ENCODE measurements around the gene CNIH1. TPM values are rescaled to one million over a fixed set of nuclear protein-coding genes. Genes with fewer than 3 reads are reported as not detected.

The CNIH1 gene
- total and polyA plus RNA-seq, 4 donors: 44.1 to 145 (median 85.7) TPM

- Histone ChIP-seq H3K9me3 (ENCODE audit: control insufficient read depth in 4 of 4, insufficient read depth in 3 of 4, low read length in 3 of 4) (no peaks in the 10 kb centered on the region), H3K27ac (ENCODE audit: low read depth in 1 of 2, low read length in 1 of 2) (no peak overlapping the region), H3K27me3 (ENCODE audit: control insufficient read depth in 3 of 3, insufficient read depth in 3 of 3, low read length in 2 of 3) (no peaks in the 10 kb centered on the region), H3K4me1 (ENCODE audit: control insufficient read depth in 5 of 5, insufficient read depth in 5 of 5, low read length in 5 of 5) (peaks cover 0 to 17% (median 3%) of the 10 kb centered on the region in 5 donors), H3K9ac (ENCODE audit: insufficient read depth in 1 of 2, low read length in 2 of 2) (no peak overlapping the region), H3K4me3 (no peak overlapping the region), H3K36me3 (ENCODE audit: control insufficient read depth in 4 of 4, insufficient read depth in 4 of 4, low read length in 4 of 4) (peaks cover 0 to 11% (median 8%) of the 10 kb centered on the region in 4 donors)
- no peak for ATAC-seq (ENCODE audit: insufficient read depth, low FRiP score)
- WGBS, 2 donors: 74 to 81% methylated on average over 8 of the region's 8 CpGs
- no peak for DNase-seq
- TF ChIP-seq CTCF (IDR thresholded peaks at IDR 0.05; ENCODE audit: control extremely low read depth, extremely low read depth): no peak
Measured at GRCh38 chr14:54483073-54483745, 42.0 kb upstream of the CNIH1 start.

- TF ChIP-seq CTCF (IDR thresholded peaks at IDR 0.05; ENCODE audit: control extremely low read depth, extremely low read depth): no peak
- Histone ChIP-seq H3K27ac (ENCODE audit: low read depth in 1 of 2, low read length in 1 of 2) (no peak overlapping the region), H3K9me3 (ENCODE audit: control insufficient read depth in 4 of 4, insufficient read depth in 3 of 4, low read length in 3 of 4) (no peaks in the 10 kb centered on the region), H3K9ac (ENCODE audit: insufficient read depth in 1 of 2, low read length in 2 of 2) (no peak overlapping the region), H3K27me3 (ENCODE audit: control insufficient read depth in 3 of 3, insufficient read depth in 3 of 3, low read length in 2 of 3) (no peaks in the 10 kb centered on the region), H3K4me3 (no peak overlapping the region), H3K36me3 (ENCODE audit: control insufficient read depth in 4 of 4, insufficient read depth in 4 of 4, low read length in 4 of 4) (peaks cover 0 to 13% (median 11%) of the 10 kb centered on the region in 4 donors), H3K4me1 (ENCODE audit: control insufficient read depth in 5 of 5, insufficient read depth in 5 of 5, low read length in 5 of 5) (peaks cover 0 to 9% (median 0%) of the 10 kb centered on the region in 5 donors)
- WGBS, 2 donors: 93 to 95% methylated on average over 2 of the region's 2 CpGs
- ATAC-seq (ENCODE audit: insufficient read depth, low FRiP score): no peak
- no peak for DNase-seq
Measured at GRCh38 chr14:54481695-54482094, 40.5 kb upstream of the CNIH1 start.

GRCh38 chr14:54480830-54481562 is 39.8 kb upstream of the CNIH1 start:
- no peak overlapping the region for H3K4me3 ChIP-seq
- ATAC-seq (ENCODE audit: insufficient read depth, low FRiP score): no peak
- peaks cover 0 to 7% (median 0%) of the 10 kb centered on the region in 5 donors for H3K4me1 ChIP-seq (ENCODE audit: control insufficient read depth in 5 of 5, insufficient read depth in 5 of 5, low read length in 5 of 5)
- WGBS, 2 donors: 84 to 91% methylated on average over 4 of the region's 4 CpGs
- H3K27ac ChIP-seq (ENCODE audit: low read depth in 1 of 2, low read length in 1 of 2): no peak overlapping the region
- DNase-seq: no peak
- no peaks in the 10 kb centered on the region for H3K27me3 ChIP-seq (ENCODE audit: control insufficient read depth in 3 of 3, insufficient read depth in 3 of 3, low read length in 2 of 3)
- H3K9me3 ChIP-seq (ENCODE audit: control insufficient read depth in 4 of 4, insufficient read depth in 3 of 4, low read length in 3 of 4): no peaks in the 10 kb centered on the region
- TF ChIP-seq CTCF (IDR thresholded peaks at IDR 0.05; ENCODE audit: control extremely low read depth, extremely low read depth): no peak
- H3K36me3 ChIP-seq (ENCODE audit: control insufficient read depth in 4 of 4, insufficient read depth in 4 of 4, low read length in 4 of 4): peaks cover 0 to 13% (median 11%) of the 10 kb centered on the region in 4 donors
- H3K9ac ChIP-seq (ENCODE audit: insufficient read depth in 1 of 2, low read length in 2 of 2): no peak overlapping the region
